HG03139 (cell line): ENCODE data around the gene MEX3D.

Experiments used
- ATAC-seq: cut with Tn5 transposase; IDR thresholded peaks from one replicate; pipeline ENCODE4 v1.9.1; 2021; ENCODE audit not compliant: unreplicated experiment

Gene MEX3D

DNA sequence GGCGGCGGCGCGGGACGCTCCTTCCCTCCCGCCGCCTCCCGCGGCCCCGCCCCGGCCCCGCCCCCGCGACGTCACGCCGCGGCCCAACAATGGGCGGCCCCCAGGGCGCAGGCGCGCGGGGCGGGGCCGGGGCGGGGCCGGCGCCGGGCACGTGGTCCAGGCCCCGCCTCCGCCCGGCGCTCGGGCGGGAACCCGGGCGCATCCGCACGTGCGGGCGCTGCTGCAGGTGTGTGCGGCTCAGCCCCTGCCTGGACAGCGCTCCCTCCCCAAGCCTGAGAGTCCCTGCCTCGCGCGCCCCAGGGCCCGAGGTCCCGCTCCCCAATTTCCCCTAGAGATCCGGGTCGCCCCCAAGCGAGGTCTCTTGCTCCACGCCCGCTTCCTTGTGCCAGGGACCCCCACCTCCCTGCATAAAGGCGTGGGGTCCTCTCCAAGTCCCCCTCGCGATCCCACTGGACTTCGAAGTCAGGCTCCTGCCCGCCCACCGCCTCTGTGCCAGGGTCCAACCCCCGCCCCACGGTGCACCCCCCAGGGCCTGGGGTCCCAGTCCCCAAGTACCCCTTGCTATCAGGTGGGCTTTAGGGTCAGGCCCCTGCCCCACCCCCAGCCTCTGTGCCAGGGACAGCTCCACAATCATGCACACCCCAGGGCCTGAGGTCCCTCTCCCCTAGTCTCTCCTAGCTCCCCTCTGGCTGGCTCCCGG lies at the start of gene MEX3D:
Gene MEX3D (minus strand): TSS at position 6 of the 700 bp plus-strand sequence. CDS start 267 bp downstream, outside the sequence.
- no peak for ATAC-seq

DNA sequence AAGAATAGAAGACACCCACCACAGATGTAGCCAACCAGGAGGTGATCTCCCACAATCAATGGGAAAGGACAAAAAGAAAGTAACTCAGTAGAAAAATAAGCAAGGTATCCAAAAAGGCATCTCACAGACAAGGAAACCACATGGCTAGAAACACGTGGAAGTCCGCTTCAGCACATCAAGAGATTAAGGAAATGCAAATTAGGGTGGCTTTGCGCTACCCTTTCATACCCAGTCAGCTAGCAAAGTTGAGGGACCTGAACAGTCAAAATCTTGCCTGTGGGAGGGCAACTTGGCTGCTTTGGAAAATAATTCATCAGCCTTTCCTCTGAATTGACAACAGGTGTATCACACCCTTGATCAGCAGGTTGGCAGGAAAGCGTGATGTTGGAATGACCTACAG lies 48.8 kb upstream of the MEX3D start:
- ATAC-seq, result no peak

DNA sequence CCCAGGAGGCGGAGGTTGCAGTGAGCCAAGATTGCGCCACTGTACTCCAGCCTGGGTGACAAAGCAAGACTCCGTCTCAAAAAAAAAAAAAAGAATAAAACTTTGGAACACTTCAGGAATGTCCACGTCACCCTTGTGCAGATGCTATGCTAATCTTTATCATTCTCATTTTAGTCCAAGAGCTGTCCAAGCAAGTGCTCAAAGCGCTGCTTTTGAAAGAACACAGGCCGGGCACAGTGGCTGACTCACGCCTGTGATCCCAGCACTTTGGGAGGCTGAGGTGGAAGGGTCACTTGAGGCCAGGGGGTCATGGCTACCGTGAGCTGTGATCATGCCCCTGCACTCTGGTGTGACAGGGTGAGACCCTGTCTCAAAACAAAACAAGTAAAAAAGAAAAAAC lies 48.3 kb upstream of the MEX3D start:
- no peak for ATAC-seq

DNA sequence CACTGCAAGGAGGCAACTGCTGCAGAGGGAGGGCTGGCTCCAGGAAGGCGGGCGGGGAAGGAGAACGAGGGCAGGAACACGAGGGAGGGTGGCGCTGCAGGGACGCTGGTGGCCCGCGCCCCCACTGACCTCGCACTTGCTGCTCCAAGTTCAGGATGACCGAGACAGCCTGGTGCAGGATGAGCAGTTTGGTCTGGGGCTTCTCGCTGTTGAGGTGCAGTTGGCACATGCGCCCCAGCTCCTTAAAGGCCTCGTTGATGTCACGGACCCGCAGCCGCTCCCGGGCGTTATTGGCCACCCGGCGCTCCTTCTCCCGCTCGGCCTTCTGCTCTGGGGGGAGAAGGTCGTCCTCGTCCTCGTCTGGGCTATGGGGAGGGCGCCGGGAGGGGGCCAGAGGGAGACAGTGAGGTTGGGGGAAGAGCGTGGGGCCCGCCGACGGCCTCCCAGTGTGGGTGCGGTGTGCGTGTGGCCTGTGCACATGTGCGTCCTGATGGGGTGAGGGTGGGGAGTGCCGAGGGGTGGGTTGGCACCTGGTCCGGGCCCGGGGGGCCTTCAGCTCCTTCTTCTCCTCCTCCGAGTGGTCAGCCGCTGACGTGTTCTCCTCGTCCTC lies 47.1 kb upstream of the MEX3D start:
- no peak for ATAC-seq

DNA sequence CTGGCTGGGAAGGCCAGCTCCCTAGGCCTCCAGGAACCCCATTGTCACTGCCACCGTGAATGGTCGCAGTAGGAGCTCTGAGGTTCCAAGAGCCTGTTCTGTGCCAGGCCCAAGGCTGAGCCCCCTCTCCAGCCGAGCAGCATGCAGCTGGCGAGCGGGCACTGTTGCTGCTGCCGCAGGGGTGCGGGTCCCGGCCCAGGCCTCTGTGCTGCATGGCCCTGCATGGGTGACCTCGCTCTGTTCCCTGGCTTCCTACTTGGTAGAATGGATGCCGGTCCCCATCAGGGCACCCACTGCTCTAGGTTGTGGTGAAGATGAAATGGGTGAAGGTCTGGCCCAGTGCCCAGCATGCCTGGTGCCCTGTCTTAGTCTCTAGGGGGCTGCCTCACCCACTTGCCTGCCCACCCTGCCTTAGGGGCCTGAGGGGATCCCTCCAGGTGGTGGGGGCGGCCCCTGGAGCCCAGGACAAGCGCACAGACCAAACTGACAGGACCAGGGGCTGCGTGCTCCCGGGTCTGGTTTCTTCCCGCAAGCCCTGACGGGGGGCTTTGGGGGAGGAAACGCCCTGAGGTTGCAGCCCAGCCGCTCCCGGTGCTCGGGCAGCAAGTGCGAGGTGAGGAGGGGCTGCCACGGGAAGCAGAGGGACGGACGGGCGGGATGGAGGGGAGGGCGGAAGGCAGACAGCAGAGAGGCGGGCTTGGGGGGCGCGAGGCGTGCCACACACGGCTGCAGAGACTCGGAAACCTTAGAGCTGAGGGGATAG lies 45.9 kb upstream of the MEX3D start:
- ATAC-seq, result no peak

DNA sequence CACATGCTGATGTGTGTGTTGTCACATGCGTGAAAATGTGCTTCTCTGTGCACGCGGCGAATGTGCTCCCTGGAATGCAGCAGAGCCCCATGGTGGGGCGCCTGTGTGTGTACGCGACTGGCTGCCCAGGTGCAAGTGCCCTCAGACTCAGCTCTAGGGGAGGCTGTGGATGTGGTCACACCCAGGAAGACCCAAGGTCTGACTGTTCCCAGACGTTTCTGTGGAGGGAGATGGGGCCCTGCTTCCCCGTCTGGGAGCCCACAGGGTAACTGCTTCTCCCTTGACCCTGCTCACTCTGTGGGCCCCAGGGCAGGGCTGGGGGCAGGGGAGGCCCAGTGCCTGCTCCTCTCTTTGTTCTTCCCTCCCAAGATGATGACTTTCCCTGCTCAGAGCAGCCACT lies 45.0 kb upstream of the MEX3D start:
- no peak for ATAC-seq

DNA sequence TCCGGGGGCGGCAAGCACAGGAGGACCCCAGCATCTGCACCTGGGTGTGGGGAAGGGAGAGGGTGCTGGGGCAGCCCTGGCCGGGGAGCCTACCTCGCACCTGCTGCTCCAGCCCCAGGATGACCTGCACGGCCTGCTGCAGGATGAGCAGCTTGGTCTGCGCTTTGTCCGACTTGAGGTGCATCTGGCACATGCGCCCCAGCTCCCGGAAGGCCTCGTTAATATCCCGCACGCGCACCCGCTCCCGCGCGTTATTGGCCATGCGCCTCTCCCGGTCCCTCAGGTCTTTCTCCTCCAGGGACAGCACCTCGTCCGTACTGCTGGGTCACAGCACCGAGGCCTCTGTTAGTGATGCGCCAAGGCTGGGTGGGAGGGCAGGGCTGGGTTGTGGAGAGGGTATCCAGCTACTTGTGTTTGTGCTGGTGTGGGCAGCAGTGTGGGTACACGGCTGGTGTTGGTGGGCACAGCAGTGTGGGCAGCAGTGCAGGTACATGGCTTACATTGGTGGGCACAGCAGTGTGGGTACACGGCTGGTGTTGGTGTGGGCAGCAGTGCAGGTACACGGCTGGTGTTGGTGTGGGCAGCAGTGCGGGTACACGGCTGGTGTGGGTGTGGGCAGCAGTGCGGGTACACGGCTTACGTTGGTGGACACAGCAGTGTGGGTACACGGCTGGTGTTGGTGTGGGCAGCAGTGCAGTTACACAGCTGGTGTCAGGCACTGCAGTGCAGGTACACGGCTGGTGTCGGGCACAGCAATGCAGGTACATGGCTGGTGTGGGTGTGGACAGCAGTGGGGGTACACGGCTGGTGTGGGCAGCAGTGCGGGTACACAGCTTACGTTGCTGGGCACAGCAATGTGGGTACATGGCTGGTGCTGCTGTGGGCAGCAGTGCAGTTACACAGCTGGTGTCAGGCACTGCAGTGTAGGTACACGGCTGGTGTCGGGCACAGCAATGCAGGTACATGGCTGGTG lies 44.3 kb upstream of the MEX3D start:
- no peak for ATAC-seq

DNA sequence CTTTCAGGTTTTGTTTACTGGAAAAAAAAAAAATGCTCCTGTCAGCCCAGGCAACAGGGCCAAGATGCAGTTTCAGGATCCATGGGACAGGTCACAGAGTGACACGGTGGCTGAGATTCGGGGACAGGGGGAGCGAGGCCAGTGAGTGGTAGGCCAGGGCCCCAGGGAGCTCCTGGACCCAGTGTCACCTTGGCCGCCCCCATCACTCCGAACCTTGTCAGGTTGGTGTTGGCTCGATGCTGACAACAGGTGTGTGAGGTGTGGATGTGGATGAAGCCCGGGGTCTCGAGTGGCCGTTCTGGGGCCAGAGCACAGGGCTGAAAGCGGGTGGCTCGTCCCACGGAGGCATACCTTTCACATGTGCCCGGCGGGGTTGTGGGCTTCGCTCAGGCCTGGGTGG lies 43.2 kb upstream of the MEX3D start:
- no peak for ATAC-seq

DNA sequence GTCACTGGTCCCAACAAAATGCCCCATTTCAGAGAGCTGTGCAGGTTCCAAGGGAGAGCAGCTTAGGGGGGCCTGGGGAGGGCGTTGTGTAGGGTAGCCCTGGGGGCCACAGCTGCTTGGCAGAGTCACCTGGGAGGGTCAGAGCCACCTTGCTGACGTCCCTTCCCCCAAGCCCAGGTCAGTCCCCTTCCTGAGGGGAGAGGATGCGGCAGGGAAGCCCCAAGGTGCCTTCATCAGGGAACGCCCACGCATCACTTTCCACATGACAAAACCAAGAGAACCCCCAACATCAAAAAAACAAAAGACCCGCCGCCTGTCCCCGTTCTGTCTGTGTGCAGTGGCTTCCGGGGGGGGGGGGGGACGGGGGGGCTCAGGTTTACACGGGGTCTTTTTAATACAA lies 42.5 kb upstream of the MEX3D start:
- no peak for ATAC-seq

DNA sequence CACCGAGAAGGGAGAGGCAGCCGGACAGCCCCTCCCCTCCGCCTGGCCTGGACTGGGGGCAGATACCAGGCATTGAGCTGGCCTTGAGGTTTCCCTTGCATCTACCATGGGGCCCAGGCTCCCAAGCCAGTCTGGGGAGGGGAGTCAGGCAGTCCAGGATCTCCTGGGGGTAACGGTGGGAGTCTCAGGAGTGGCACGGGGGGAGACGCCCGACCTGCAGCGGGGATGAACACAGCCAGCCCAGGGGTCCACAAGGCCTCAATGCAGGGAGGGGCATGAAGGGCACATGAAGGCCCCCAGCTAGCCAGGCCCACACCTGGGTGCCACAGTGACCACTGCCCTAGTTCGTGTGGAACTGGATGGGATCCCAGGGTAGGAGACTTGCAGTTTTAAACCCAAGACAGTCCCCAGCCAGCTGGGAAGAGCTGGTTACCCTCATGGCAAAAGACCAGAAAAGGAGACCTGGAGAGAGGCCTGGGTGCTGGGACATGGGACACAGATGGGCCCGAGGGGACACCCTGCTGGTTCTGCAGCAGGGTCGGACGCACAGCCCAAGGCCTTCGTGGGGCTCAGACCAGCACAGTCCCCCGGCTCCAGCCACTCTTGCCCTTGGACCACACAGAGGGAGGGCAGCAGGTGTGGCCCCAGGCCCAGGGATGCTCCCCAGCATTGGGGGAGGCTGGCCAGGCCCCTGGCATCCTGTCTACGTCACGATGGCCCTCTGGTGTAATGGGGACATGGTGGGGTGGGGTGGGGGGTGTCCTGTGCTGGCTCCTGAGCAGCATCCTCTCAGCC lies 41.8 kb upstream of the MEX3D start:
- no peak for ATAC-seq

DNA sequence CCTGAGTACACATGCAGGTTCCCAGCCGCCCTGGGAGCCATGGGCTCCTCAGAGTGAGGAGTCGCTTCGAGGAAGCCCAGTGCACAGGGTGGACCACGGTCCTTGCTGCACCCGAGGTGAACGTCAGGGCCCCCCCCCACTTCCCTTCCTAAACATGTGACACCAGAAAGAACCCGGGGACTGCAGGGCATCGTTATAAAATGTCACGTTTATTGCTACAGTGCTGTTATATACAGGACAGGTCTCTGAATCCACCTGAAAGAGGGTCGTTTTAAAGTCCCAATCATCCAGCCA lies 40.9 kb upstream of the MEX3D start:
- ATAC-seq, result no peak

DNA sequence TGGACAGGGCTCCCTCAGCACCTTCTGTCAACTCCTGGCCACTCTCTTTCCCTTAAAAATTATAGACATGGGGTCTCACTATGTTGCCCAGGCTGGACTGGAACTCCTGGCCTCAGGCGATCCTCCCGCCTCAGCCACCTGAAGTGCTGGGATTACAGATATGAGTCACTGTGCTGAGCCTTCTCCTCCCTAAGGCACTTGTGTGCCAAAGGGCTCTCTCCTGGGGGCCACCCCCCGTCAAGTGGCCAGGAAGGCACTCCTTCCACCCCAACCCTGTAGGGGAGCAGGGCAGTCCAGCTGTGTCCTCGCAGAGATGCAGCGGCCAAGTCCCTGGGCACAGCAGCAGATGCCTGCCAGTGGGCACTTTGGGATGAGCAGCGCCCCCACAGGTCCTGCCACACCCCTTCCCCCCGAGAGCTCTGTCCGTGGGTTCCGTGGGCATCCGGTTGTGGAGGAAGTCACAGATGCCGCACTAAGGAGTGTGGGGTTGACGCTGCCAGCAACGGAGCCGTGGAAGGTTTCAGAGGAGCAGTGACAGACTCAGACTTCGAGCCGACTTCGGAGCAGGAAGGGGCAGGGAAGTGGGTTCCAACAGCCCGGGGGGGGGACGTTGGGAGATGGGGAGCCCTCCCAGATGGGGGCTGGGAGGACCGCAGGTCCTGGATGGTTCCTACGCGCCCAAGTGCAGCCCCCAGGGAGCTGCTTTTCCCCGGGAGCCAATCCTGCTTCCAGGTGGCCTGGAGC lies 40.4 kb upstream of the MEX3D start:
- ATAC-seq, result no peak

DNA sequence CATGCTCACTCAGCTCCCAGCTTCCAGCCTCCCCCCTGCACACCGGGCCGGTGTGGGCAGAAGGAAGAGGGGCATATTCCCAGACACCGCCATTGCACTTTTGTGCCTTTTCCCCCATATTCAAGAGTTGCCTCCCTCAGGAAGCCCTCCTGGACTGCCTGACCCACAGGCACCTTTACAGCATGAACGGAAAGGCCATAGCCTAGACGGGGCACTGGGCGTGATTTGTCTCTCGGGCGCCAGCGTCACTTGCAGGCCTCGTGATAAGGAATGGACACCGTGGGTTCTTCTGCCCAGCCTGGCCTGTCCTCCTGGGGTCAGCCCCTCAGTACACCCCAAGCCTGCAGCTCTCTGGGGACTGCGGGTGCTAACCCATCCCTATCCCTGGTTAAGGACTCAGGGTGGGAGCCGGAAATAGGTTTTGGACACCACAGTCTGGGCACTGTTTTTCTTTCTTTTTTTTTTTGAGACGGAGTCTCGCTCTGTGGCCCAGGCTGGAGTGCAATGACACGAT lies 38.1 kb upstream of the MEX3D start:
- ATAC-seq, result no peak

DNA sequence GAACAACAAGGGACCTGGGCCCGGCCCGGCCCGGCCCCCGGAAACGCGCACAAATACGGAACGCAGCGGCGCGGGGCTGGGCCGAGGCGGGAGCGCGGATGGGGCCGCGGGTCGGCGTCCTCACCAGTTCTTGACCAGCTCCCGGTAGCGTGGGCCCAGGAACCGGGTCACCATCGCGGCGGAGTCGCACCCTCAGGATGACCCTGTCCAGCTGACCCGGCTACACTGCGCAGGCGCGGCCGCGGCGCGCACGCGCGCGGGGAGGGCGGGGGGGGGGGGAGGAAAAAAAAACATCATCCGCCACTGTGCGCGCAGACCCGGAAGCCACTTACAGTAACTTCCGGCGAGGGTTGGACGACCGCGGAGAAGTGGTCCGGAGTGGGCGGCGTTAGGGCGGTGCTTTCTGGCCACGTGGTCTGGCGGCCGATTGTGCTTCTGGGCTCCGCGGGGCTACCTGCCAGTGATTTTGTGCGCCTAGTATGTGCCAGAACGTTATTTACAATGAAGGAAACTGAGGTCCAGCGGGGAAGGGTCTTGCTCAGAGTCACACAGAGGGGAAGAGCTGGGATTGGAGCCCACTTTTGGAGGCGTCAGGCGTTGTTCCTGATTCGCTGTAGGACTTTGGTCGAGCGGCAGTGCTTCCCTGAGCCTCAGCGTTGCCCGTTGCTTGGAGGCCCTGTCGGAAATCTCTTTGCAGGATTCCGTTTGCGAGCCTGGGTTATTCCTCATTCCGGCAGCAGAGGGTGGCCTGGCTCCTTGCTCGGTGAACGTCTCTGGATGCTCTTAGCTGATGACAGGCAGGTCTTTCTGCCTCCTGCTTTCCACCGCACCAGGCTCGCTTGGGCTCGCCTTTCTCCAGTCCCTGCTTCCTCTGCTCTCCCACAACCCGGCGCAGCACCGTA lies 37.4 kb upstream of the MEX3D start, which contains the start of gene UQCR11:
Gene UQCR11 (minus strand): TSS at position 227 of the 902 bp plus-strand sequence. CDS start 53 bp downstream, at position 174.
- ATAC-seq, result peak; percentile 63

DNA sequence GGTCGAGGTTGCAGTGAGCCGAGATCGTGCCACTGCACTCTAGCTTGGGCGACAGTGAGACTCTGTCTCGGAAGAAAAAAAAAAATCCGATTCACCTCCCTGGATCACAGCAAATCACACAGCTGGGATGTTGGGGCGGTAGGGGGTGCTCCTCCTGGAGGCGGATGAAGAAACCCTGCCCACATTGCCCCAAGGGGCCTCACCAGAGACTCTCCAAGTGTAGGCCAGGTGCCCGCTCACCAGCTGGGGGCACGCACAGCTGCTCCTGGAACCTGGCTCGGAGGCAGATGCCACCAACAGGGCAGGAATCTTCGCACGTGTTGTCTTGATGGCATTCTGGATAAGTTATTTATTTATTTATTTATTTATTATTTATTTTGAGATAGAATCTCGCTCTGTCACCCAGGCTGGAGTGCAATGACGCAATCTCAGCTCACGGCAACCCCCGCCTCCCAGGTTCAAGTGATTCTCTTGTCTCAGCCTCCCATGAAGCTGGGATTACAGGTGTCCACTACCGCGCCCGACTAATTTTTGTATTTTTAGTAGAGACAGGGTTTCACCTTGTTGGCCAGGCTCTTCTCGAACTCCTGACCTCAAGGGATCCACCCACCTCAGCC lies 34.1 kb upstream of the MEX3D start:
- no peak for ATAC-seq

DNA sequence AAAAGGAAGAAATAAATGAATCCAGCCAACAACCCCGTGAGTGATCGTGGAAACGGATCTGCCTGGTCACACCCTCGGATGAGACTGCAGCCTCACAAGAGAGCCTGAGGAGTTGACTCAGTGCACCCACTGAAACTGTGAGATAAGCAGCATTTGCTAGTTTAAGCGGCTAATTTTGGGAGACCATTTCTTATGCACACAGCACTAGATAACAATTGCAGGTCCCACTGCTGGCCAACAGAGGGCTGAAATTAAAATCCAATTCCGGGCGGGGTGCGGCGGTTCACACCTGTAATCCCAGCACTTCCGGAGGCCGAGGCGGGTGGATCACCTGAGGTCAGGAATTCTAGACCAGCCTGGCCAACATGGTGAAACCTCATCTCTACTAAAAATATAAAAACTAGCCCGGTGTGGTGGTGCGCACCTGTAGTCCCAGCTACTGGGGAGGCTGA lies 33.5 kb upstream of the MEX3D start:
- no peak for ATAC-seq

DNA sequence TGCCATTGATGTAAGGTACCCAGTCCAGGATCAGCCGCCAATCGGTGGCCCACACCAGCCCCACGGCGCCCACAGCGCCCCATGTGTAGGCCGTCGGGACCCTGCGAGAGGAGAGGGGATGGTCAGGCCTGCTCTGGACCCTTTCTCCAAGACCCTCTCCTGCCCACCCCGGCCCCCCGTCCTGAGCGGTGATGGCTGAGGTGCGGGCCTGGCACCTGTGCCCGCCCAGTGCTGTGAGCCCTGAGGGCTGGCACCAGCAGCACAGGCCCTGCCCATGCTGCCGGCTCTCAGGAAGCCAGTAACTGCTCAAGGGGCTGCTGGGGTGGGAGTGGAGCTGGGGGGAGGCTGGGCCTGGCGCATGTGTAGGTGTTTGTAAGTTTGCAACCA lies 31.3 kb upstream of the MEX3D start:
- no peak for ATAC-seq
